ENCODE measurements around the gene PACC1. TPM values are rescaled to one million over a fixed set of nuclear protein-coding genes. Genes with fewer than 3 reads are reported as not detected.

The PACC1 gene
- total RNA-seq, 1 donor from 2014 or later: 18.6 TPM

DNA sequence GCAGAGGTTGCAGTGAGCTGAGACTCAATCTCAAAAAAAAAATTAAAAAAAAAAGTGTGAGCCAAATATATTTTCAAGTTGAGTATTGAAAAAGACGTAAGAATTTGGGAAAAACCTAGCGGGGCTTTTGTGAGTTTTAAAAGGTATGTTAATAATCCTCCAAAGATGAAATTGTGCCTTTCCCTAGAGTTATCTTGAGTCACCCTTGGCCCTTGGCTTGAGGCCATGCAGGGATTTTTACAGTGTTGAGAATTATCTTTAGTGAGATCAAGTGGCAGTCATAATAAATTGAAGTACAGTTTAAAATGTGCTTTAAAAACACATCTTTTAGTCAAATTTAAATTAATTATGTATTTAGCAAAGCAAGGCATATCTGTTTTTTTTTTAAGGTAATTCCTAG lies 96.8 kb downstream of the PACC1 start:
- no peaks in the 10 kb centered on the region for H3K27me3 Mint-ChIP-seq (ENCODE audit: low read depth)
- TF ChIP-seq, protein P1, sequence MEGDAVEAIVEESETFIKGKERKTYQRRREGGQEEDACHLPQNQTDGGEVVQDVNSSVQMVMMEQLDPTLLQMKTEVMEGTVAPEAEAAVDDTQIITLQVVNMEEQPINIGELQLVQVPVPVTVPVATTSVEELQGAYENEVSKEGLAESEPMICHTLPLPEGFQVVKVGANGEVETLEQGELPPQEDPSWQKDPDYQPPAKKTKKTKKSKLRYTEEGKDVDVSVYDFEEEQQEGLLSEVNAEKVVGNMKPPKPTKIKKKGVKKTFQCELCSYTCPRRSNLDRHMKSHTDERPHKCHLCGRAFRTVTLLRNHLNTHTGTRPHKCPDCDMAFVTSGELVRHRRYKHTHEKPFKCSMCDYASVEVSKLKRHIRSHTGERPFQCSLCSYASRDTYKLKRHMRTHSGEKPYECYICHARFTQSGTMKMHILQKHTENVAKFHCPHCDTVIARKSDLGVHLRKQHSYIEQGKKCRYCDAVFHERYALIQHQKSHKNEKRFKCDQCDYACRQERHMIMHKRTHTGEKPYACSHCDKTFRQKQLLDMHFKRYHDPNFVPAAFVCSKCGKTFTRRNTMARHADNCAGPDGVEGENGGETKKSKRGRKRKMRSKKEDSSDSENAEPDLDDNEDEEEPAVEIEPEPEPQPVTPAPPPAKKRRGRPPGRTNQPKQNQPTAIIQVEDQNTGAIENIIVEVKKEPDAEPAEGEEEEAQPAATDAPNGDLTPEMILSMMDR (IDR thresholded peaks at IDR 0.05; ENCODE audit: unreplicated experiment): no peak
- H3K4me1 Mint-ChIP-seq: no peaks in the 10 kb centered on the region
- no peak for DNase-seq (ENCODE audit: low spot score in 2 of 2, unreplicated experiment in 2 of 2)
- peaks cover 11% of the 10 kb centered on the region for H3K36me3 Mint-ChIP-seq
- H3K9me3 Mint-ChIP-seq: peaks cover 14% of the 10 kb centered on the region
- no peak overlapping the region for H3K27ac Mint-ChIP-seq
- no peak overlapping the region for H3K4me3 Mint-ChIP-seq

DNA sequence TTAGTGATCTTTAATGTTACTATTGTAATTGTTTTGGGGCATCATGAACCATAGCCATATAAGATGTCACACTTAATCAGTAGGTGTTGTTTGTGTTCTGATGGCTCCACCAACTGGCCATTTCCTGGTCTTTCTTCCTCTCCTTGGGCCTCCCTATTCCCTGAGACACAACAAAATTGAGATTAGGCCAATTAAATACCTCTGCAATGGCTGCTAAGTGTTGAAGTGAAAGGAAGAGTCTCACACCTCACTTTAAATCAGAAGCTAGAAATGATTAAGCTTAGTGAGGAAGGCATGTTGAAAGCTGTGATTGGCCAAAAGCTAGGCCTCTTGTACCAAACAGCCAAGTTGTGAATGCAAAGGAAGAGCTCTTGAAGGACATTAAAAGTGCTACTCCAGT lies 98.8 kb downstream of the PACC1 start:
- DNase-seq (ENCODE audit: low spot score in 2 of 2, unreplicated experiment in 2 of 2): no peak
- peaks cover 20% of the 10 kb centered on the region for H3K9me3 Mint-ChIP-seq
- H3K27ac Mint-ChIP-seq: no peak overlapping the region
- no peaks in the 10 kb centered on the region for H3K4me1 Mint-ChIP-seq
- no peaks in the 10 kb centered on the region for H3K27me3 Mint-ChIP-seq (ENCODE audit: low read depth)
- H3K4me3 Mint-ChIP-seq: no peak overlapping the region
- peaks cover 14% of the 10 kb centered on the region for H3K36me3 Mint-ChIP-seq
- TF ChIP-seq, protein P1 (IDR thresholded peaks at IDR 0.05; ENCODE audit: unreplicated experiment): no peak

DNA sequence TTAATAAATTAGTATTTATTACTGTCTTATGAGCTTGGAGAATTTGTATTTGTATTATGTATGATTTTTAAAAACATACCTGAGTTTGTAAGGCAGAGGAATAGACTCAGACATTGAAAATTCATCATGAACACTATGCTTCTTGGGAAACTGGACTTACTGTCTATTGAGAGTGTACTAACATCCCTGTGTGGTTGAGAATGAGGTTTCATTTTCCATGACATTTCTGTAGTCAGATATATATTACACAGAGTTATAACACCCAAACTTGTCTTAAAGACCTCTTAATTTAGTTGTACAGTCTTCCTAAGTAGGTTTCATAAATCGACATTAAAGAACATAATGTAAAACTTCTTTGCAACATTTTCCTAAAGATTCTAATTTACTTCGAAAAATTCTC lies 99.5 kb downstream of the PACC1 start:
- H3K36me3 Mint-ChIP-seq: peaks cover 16% of the 10 kb centered on the region
- no peak for DNase-seq (ENCODE audit: low spot score in 2 of 2, unreplicated experiment in 2 of 2)
- no peaks in the 10 kb centered on the region for H3K4me1 Mint-ChIP-seq
- no peaks in the 10 kb centered on the region for H3K27me3 Mint-ChIP-seq (ENCODE audit: low read depth)
- TF ChIP-seq, protein P1 (IDR thresholded peaks at IDR 0.05; ENCODE audit: unreplicated experiment): no peak
- peaks cover 21% of the 10 kb centered on the region for H3K9me3 Mint-ChIP-seq
- no peak overlapping the region for H3K4me3 Mint-ChIP-seq
- H3K27ac Mint-ChIP-seq: no peak overlapping the region

Other genes with a start within 250 kb of the PACC1 start
- gene PPP2R5A, start 129.5 kb downstream of the PACC1 start, total RNA-seq: 10.1 to 11.6 TPM (median 10.7 TPM) in 3 replicates
- 35.8 to 39.3 TPM (median 36.2 TPM) in 3 replicates for gene NENF, start 18.0 kb upstream of the PACC1 start, total RNA-seq
- gene ATF3, start 193.9 kb upstream of the PACC1 start, total RNA-seq: 134 to 147 TPM (median 146 TPM) in 3 replicates